Adrenal gland (tissue), 12 donors: ENCODE data around the gene SMAD7. TPM values are rescaled to one million over a fixed set of nuclear protein-coding genes. Genes with fewer than 3 reads are reported as not detected.

Source experiments
- DNase-seq, 7 donors: peaks; one replicate each; pipeline ENCODE4 v3.0.0-alpha.2; 2019 to 2020
- H3K27ac ChIP-seq, 5 donors: fragments of 200-600 bp; sonication (generic) in 4 of 5; 1 replicate in 3 of 5; 2 replicates in 2 of 5; pipeline versions ENCODE4 v1.5.1 to v1.8.0; 2016 to 2020; ENCODE audit warnings: mild to moderate bottlenecking in 1 of 5
- H3K27me3 ChIP-seq: fragments of 200-600 bp; 2 replicates; pipeline ENCODE4 v1.8.0; 2021
- H3K36me3 ChIP-seq, 2 donors: fragments of 200-600 bp; replicated peaks in 1 of 2; 1 replicate in 1 of 2; 2 replicates in 1 of 2; pipeline versions ENCODE4 v1.5.1 to v1.8.0; 2018 to 2022
- H3K4me1 ChIP-seq, 2 donors: fragments of 200-600 bp; replicated peaks in 1 of 2; 1 replicate in 1 of 2; 2 replicates in 1 of 2; pipeline versions ENCODE4 v1.5.1 to v1.8.0; 2018 to 2021
- H3K4me3 ChIP-seq, 4 donors: fragments of 200-600 bp; sonication (generic) in 3 of 4; one replicate each; pipeline ENCODE4 v1.5.1; 2016 to 2018
- H3K9me3 ChIP-seq, 3 donors: fragments of 200-600 bp; sonication (generic) in 1 of 3; replicated peaks in 1 of 3; 1 replicate in 2 of 3; 2 replicates in 1 of 3; pipeline versions ENCODE4 v1.5.1 to v1.8.0; 2016 to 2021
- CTCF ChIP-seq, 6 experiments: fragments of 450-650 bp in 4 of 6; fragments of 200-600 bp in 2 of 6; sonication (generic) in 1 of 6; IDR thresholded peaks; 1 replicate in 5 of 6; 2 replicates in 1 of 6; pipeline versions ENCODE4 v1.5.1 to v1.8.0; 2016 to 2021; ENCODE audit warnings: antibody characterized with exemption in 6 of 6, mild to moderate bottlenecking in 2 of 6, moderate library complexity in 1 of 6
- POLR2A ChIP-seq, 2 donors: fragments of 450-650 bp; IDR thresholded peaks; one replicate each; pipeline ENCODE4 v1.6.1; 2017; ENCODE audit warnings: antibody characterized with exemption in 2 of 2, mild to moderate bottlenecking in 2 of 2, moderate library complexity in 1 of 2
- WGBS, 4 donors: extraction: QIAGEN DNeasy Blood & Tissue Kit in 2 of 4; methylation state at CpG; one replicate each; pipeline versions ENCODE4 v1.1.5 to v1.1.7; 2013 to 2017; 5-methylcytosine and 5-hydroxymethylcytosine counted together
- intact Hi-C, 2 donors: fragments of 100-400 bp; cut with DNase I; formaldehyde crosslinking; loops; one replicate each; pipeline versions ENCODE4 v1.14.1 to v1.15.0; 2022 to 2023
- polyA plus RNA-seq, 3 donors: library from polyadenylated mRNA; stranded (reverse); fragments of 200-250 nt in 2 of 3; fragments of 350-450 nt in 1 of 3; fragmentation: Illumina TruSeq in 1 of 3; extraction: RNeasy Lipid Tissue Mini Kit (QIAGEN cat#74804) in 1 of 3; gene quantifications; one replicate each; pipeline ENCODE4 v1.2.3, GENCODE V29; 2013 to 2014
- total RNA-seq, 9 donors: library from RNA; depleted of rRNA in 4 of 9; stranded (reverse); fragments of >200 nt in 4 of 9; fragments of 120-200 nt in 1 of 9; fragmentation: NEBNext Ultra II Directional in 1 of 9; extraction: Animal tissue kit (Norgen Biotek cat#: 25700) in 1 of 9; gene quantifications; one replicate each; pipeline versions ENCODE4 v1.1.0 to v1.2.4, GENCODE V29; 2013 to 2023
- donor health status: healthy with polysubstance abuse.
- donor health status: Bipolar disorder and iron deficiency.
- donor health status: DM: yes; HTN: yes; CAD: no.
- donor health status: DM: no; HTN: no; CAD: no.
- donor health status: DM: no; HTN: no; CAD: no.
- donor health status: DM: yes; HTN: yes; CAD: no.

The SMAD7 gene
- total and polyA plus RNA-seq, 12 donors, result 6.1 to 68.3 (median 16.8) TPM

DNA sequence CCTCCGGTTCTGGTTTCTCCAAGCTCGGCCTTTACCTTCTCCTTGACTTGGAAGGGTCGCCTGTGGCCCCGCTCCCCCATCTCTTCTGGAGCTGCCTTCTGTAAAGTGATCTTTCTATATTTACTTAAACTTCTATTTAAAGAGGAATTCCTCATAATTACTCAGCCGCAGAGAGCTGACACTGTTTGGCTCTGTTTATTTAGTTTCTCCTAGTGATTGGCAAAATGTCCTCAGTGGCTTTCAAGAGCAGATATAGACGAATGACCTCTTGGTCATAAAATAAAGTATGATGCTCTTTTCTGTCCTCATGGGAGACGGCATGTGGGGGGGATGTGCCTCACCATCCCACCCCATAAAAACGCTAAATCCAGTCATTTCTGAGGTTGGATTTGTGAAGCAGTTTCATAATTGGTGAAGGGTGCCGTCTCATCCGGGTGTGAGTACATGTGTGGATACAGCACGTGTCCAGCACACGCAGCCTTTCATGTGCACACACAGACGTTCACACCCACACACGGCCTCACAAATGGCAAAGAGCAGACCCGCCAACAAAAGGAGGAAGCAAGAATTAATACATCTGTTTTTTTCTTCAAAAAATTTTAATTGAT, 43.4 kb upstream of the SMAD7 start:
- H3K9me3 ChIP-seq, result no peaks in the 10 kb centered on the region
- H3K36me3 ChIP-seq, result no peaks in the 10 kb centered on the region
- intact Hi-C loops, result no loop called here
- TF ChIP-seq CTCF (IDR thresholded peaks at IDR 0.05), result no peak
- TF ChIP-seq POLR2A (IDR thresholded peaks at IDR 0.05), result no peak
- H3K4me3 ChIP-seq, result no peak overlapping the region
- WGBS, 4 donors, result 67 to 80% (median 71%) methylated on average over 15 of the region's 15 CpGs
- no peaks in the 10 kb centered on the region for H3K27me3 ChIP-seq
- DNase-seq, result peak in 1 of 7 donors; percentile 20
- H3K27ac ChIP-seq, result peak overlapping the region in 1 of 5 donors; percentile 13
- H3K4me1 ChIP-seq, result peaks cover 21 to 45% of the 10 kb centered on the region in 2 donors

GRCh38 chr18:48993586-48993985, 42.8 kb upstream of the SMAD7 start:
- no peaks in the 10 kb centered on the region for H3K27me3 ChIP-seq
- H3K4me1 ChIP-seq, result peaks cover 21 to 45% of the 10 kb centered on the region in 2 donors
- no peak for DNase-seq
- H3K4me3 ChIP-seq, result no peak overlapping the region
- no peaks in the 10 kb centered on the region for H3K36me3 ChIP-seq
- no peak for TF ChIP-seq POLR2A (IDR thresholded peaks at IDR 0.05)
- TF ChIP-seq CTCF (IDR thresholded peaks at IDR 0.05), result no peak
- WGBS, 4 donors, result 84 to 95% (median 89%) methylated on average over 10 of the region's 10 CpGs
- intact Hi-C loops, result no loop called here
- no peaks in the 10 kb centered on the region for H3K9me3 ChIP-seq
- H3K27ac ChIP-seq, result peak overlapping the region in 1 of 5 donors; percentile 13

DNA sequence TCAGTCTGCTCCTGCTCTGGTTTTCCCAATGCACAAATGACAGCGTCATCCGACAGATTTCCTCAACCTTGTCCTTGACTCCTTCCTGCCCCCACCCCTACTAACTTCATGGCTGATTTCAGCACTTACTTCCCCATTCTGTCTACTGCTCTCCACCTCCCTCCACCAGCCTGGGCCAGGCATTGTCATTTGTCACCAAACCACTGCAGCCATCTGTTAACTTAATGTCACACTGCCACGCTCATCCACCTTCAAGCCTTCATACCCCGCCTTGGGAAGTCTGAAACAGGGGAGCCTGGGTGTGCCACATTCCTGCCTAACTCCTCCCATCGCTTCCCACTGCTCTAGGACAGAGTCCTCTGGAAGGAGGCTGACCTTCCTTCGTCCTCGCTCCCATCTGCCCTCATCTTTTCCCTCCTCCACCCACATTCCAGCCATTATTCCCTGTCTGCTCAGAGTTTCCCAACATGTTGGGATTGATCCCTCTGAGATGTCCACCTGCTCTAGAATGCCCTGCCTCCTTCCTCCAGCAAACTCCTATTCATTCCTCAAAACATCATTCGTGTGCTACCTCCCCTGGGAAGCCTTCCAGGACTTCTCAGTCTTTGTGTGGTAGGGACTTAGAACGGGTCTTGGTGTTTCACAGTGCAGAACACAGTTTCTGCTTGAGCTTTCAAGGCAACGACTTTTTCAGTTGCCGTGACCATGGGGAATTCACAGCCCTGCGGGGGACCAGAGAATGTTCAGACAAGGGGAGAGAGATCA, 42.2 kb upstream of the SMAD7 start:
- peak overlapping the region in 1 of 5 donors; percentile 33 for H3K27ac ChIP-seq
- no peak overlapping the region for H3K4me3 ChIP-seq
- H3K36me3 ChIP-seq, result no peaks in the 10 kb centered on the region
- H3K27me3 ChIP-seq, result no peaks in the 10 kb centered on the region
- intact Hi-C loops, result no loop called here
- 71 to 76% (median 74%) methylated on average over 12 of the region's 12 CpGs for WGBS, 4 donors
- H3K4me1 ChIP-seq, result peaks cover 18 to 39% of the 10 kb centered on the region in 2 donors
- H3K9me3 ChIP-seq, result no peaks in the 10 kb centered on the region
- DNase-seq, result peak in 6 of 7 donors; percentile 55 to 72 (median 67)
- TF ChIP-seq POLR2A (IDR thresholded peaks at IDR 0.05) (no peak), CTCF (IDR thresholded peaks at IDR 0.05) (no peak)

GRCh38 chr18:48992133-48992532, 41.4 kb upstream of the SMAD7 start:
- peaks cover 16 to 36% of the 10 kb centered on the region in 2 donors for H3K4me1 ChIP-seq
- H3K27ac ChIP-seq, result no peak overlapping the region
- TF ChIP-seq POLR2A (IDR thresholded peaks at IDR 0.05), result no peak
- TF ChIP-seq CTCF (IDR thresholded peaks at IDR 0.05), result no peak
- no peaks in the 10 kb centered on the region for H3K27me3 ChIP-seq
- no peaks in the 10 kb centered on the region for H3K36me3 ChIP-seq
- DNase-seq, result peak in 1 of 7 donors; percentile 21
- H3K9me3 ChIP-seq, result no peaks in the 10 kb centered on the region
- 83 to 100% (median 95%) methylated on average over 2 to 8 of the region's 8 CpGs for WGBS, 4 donors
- H3K4me3 ChIP-seq, result no peak overlapping the region
- intact Hi-C loops, result no loop called here
